Epithelial cell of prostate (primary cell): ENCODE results near the gene KLHDC10.
"Not testable (repeated sequence)": the region's sequence is repeated elsewhere in the genome, so short reads cannot be mapped to it uniquely, and the experiment has no call there.

Experiments
- DNase-seq: peaks from one replicate; pipeline ENCODE4 v3.0.0-alpha.2; 2011; ENCODE audit warnings: low read depth, low spot score
- H3K27ac ChIP-seq: fragments of 450-650 bp; 2 replicates; pipeline ENCODE4 v1.5.1; 2017; ENCODE audit warnings: mild to moderate bottlenecking

Gene KLHDC10, protein sequence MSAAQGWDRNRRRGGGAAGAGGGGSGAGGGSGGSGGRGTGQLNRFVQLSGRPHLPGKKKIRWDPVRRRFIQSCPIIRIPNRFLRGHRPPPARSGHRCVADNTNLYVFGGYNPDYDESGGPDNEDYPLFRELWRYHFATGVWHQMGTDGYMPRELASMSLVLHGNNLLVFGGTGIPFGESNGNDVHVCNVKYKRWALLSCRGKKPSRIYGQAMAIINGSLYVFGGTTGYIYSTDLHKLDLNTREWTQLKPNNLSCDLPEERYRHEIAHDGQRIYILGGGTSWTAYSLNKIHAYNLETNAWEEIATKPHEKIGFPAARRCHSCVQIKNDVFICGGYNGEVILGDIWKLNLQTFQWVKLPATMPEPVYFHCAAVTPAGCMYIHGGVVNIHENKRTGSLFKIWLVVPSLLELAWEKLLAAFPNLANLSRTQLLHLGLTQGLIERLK

GRCh38 chr7:130069978-130070860, at the start of gene KLHDC10:
Gene KLHDC10, plus strand, starts transcription at chr7:130070534. Its CDS starts 110 bp downstream, at chr7:130070644.
- peak; percentile 94 for DNase-seq
- peak within 1 kb of the TSS; percentile 75 for H3K27ac ChIP-seq

GRCh38 chr7:130021105-130021834, 49.1 kb upstream of the KLHDC10 start:
- H3K27ac ChIP-seq, result no peak overlapping the region
- DNase-seq, result no peak

GRCh38 chr7:130022115-130022514, 48.2 kb upstream of the KLHDC10 start:
- no peak for DNase-seq
- no peak overlapping the region for H3K27ac ChIP-seq

- no peak overlapping the region for H3K27ac ChIP-seq
- DNase-seq, result no peak
Measured at GRCh38 chr7:130022623-130023175, 47.6 kb upstream of the KLHDC10 start.

- H3K27ac ChIP-seq, result no peak overlapping the region
- DNase-seq, result no peak
Measured at GRCh38 chr7:130024390-130024789, 45.9 kb upstream of the KLHDC10 start.

GRCh38 chr7:130032698-130033097, 37.6 kb upstream of the KLHDC10 start:
- no peak overlapping the region for H3K27ac ChIP-seq
- DNase-seq, result no peak

GRCh38 chr7:130037703-130038102, 32.6 kb upstream of the KLHDC10 start:
- no peak overlapping the region for H3K27ac ChIP-seq
- DNase-seq, result no peak

- no peak overlapping the region for H3K27ac ChIP-seq
- DNase-seq, result no peak
Measured at GRCh38 chr7:130040576-130040975, 29.8 kb upstream of the KLHDC10 start.

GRCh38 chr7:130047831-130048230, 22.5 kb upstream of the KLHDC10 start:
- DNase-seq, result no peak
- no peak overlapping the region for H3K27ac ChIP-seq

DNA sequence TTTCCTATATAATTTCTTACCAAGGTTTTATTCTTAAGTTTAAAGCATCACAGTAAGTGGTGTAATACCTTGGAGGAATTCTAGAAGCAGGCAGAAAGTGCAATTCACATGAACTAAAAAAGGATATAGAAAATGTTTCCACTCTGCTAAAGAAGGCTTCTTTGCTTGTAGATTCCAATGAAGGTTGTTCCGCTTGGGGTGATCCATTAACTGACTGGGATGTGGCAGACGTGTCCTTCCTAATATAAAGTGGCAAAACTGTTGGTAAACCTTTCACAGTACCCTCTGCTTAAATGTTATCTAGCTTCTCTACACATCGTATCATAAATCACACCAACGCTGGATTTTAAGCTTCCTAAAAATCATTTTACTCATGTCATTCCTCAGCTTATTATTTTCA, 21.4 kb upstream of the KLHDC10 start:
- no peak for DNase-seq
- H3K27ac ChIP-seq, result no peak overlapping the region

- not testable (repeated sequence) for H3K27ac ChIP-seq, DNase-seq
Measured at GRCh38 chr7:130052250-130052649, 18.1 kb upstream of the KLHDC10 start.

GRCh38 chr7:130055198-130055597, 15.1 kb upstream of the KLHDC10 start:
- not testable (repeated sequence) for DNase-seq, H3K27ac ChIP-seq

- no peak overlapping the region for H3K27ac ChIP-seq
- DNase-seq, result no peak
Measured at GRCh38 chr7:130062246-130062645, 8.1 kb upstream of the KLHDC10 start.

DNA sequence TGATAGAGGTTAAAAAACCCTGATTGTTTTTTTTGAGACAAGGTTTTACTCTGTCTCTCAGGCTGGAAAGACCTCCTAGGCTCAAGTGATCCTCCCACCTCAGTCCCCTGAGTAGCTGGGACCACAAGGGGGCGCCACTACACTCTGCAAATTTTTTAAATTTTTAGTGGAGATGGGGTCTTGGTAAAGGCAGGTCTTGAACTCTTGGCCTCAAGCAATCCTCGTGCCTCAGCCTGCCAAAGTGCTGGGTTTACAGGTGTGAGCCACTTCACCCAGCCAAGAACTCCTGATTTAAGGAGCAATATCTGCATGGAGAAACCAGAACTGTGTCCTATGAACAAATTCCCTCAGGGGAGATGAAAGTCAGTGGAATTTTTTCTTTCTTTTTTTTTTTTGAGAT, 7.3 kb upstream of the KLHDC10 start:
- no peak overlapping the region for H3K27ac ChIP-seq
- no peak for DNase-seq

- DNase-seq, H3K27ac ChIP-seq: not testable (repeated sequence)
Measured at GRCh38 chr7:130064580-130064926, 5.8 kb upstream of the KLHDC10 start.

- DNase-seq, result no peak
- H3K27ac ChIP-seq, result no peak overlapping the region
Measured at GRCh38 chr7:130065500-130066152, 4.7 kb upstream of the KLHDC10 start.

DNA sequence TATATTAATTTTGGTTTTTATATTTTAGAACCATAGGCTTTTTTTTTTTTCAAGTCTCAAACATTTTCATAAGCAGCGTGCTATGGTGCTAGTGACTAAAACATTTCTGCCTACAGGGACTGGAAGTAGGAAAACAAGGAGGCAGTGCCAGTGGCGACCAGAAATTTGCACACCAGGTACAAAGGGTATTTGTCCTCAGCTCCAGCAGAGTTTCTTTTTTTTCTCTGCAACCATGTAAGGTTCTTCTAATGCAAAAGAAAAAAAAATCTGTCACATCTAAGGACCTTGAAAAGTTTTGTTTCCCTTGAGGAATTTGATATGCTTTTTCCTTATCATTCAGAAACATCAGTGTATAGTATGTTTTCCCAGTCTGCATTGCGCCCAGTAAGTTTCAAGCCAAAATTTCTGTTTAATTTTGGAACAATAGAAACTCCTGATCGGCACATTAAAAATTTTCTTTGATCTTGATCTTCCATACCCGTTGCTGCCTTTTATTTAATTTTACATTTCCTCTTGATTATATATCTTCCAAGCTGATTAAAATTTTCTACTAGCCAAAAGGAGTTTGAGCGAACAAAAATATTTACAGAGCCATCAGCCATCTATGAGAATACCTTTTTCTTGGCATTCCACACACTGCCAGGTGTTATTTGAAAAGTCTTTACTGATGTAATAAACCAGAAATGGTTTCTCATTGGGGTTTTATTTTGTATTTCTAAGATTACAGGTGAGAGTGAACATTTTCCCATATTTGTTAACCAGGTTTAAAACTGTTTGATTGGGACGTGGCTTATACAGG, 956 bp upstream of the KLHDC10 start:
- peak overlapping the region; percentile 75 for H3K27ac ChIP-seq
- DNase-seq, result no peak

GRCh38 chr7:130070861-130071622, 708 bp downstream of the KLHDC10 start:
- no peak for DNase-seq
- peak overlapping the region; percentile 75 for H3K27ac ChIP-seq
